HG02759 (cell line): ENCODE results near the gene LSAMP.
"Not testable (repeated sequence)": the region's sequence is repeated elsewhere in the genome, so short reads cannot be mapped to it uniquely, and the experiment has no call there.

Source experiments
- ATAC-seq: cut with Tn5 transposase; IDR thresholded peaks from one replicate; pipeline ENCODE4 v1.9.1; 2021; ENCODE audit warnings: mild to moderate bottlenecking, moderate library complexity; ENCODE audit not compliant: unreplicated experiment

The LSAMP gene

DNA sequence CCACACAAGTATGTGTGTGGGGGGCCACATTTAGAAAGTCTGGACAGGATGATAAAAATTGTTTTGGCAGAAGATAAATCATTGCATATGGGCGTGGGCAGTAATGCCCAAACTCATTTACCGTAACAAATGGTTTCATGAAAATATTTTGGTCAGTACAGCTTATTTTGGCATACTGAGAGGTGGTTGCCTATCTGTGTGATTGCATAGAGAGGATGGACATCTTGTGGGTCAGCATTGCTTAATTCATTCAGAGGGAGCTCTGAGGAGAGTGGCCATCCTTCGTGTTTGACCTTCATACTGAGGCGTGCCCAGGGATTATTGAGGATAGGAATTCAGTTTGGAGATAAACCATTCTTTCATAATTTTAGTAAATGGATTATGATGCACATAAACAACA is 659.5 kb downstream of the LSAMP start:
- ATAC-seq = no peak

DNA sequence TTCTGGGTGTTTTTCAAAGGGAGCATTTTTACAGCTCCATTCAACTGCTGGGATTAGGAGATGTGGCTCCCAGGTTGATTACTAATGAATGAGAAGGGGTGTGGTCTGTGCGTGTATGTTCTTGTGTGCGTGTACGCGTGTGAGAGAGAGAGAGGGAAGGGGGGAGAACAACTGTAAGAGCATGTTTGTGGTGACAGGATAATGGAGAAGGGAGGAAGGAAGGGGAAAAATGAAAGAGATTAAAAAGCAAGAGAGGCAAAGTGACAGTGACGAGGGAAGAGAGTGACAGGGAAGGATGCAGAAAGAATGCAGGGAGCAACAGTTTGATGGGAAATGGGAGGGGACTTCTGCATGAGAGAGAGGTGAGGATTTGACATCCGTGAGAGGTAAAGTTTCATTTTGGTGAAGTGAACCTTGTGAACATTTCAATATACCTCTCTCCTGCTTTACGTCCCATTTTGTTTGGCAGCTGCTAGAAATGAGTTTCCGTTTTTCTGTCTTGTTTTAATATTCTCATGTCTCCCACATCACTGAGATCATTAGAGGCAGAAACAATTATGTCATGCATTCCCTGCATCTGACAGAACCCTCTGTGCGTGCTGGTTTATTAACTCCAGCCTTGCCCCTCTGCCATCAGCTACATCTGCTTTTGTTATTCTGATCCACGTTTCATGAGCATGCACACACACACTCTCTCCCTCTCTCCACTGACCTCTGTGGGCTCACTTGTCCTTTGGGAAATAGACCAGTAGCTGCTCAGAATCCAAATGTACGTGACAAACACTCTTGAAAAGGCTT is 660.3 kb downstream of the LSAMP start:
- ATAC-seq = no peak

DNA sequence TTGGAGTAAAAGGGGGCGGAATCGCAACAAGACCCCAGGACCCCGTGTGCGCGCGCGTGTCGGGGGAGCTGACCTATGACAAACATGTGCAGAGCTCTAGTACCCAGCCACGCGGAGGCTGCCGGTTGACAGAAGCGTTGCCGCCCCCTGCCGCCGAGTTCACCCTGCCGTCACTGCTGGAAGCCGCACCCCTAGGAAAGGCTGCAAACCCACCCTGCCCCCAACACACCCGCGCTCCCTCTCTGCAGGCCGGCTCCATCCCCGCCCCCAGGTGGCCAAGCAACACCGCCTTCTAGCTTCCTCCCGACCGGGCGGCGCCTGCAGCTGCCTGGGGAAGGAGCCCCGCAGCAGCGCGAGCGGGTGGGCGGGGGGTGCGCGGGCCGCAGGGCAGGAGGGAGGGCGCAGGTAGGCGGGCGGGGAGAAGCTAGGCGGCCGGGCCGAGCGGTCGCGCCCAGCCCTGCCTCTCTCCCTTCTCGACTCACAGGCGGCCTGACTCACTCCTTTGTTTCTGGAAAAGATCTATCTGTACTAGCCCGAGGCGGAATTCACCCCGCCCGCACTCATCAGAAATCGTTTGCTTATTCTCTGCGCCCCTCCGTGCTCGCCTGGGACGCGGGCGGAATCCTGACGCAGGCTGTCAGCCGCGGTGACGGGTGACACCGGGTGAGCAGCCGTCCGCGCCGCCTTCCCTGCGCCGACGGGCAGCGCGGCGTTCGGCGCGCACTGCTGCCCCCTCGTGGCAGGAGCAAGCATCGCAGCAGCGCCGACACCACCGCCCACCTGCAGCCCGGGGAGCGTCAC is 661.1 kb downstream of the LSAMP start:
- ATAC-seq = peak; percentile 89

DNA sequence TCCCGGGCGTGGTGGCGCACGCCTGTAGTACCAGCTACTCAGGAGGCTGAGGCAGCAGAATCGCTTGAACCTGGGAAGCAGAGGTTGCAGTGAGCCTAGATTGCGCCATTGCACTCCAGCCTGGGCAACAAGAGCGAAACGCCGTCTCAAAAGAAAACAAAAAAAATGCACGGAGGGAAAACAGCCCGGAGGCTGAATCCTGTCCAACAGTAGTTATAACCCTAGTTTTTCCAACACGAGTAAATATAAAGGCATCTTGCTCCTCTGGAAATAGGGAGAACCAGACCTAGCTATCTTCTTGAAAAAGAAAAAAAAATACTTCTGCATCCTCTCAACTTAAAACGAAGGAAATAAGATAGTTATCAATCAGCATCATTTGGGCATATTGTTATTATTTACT is 661.9 kb downstream of the LSAMP start:
- ATAC-seq = not testable (repeated sequence)

DNA sequence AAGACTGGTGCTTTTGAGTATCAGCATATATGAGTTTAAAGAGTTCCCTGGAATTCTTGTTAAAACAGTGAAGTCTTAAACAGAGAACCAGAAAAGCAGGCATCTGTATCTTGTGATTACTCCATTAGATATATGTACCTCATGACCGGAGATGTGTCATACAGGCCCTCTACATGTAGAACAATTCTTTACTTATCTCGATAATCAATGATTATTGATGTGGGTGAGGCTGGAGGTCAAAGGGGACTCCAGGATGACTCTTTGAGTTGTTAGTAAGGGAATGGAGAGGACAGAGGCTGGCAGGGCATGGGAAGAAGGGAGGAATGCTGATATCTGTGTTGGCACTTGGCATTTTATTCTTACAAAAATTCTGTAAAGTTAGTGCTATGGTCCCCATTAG is 666.3 kb downstream of the LSAMP start:
- no peak for ATAC-seq

DNA sequence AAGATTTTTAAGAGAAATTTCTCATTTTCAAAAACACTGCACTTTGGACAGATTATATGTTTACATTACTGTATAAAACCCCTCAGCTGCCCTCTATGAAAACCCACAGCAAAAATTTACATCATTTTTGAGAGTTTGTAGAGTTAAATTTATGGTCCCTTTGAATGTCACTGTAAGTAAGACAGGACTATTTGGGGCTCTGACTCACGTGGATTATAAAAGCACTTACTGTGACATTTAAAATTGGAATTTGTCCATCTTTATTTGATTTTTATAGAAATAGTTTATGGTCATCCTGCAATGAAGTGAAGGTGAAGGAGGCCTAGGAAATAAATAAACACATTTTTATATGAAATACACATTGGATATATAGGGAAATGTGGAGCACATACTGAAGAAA is 672.3 kb downstream of the LSAMP start:
- ATAC-seq = no peak

DNA sequence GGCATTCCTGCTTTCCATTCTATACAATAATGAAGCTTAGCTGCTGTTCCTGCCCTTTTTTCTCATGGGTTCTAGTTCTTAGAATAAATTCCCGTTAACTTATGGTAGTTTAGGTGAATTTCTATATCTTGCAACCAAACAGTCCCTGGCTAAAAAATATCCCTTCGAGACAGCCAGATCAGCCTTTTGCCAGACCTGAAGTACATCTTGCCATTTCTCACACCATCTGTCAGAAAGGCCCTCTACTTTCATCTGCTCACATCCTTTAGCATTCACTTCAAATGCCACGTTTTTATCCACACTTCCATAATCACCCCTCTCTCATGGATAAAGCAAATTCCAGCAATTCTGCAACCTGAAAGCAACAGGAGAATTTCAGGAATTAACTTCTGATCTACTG is 676.6 kb downstream of the LSAMP start:
- no peak for ATAC-seq

DNA sequence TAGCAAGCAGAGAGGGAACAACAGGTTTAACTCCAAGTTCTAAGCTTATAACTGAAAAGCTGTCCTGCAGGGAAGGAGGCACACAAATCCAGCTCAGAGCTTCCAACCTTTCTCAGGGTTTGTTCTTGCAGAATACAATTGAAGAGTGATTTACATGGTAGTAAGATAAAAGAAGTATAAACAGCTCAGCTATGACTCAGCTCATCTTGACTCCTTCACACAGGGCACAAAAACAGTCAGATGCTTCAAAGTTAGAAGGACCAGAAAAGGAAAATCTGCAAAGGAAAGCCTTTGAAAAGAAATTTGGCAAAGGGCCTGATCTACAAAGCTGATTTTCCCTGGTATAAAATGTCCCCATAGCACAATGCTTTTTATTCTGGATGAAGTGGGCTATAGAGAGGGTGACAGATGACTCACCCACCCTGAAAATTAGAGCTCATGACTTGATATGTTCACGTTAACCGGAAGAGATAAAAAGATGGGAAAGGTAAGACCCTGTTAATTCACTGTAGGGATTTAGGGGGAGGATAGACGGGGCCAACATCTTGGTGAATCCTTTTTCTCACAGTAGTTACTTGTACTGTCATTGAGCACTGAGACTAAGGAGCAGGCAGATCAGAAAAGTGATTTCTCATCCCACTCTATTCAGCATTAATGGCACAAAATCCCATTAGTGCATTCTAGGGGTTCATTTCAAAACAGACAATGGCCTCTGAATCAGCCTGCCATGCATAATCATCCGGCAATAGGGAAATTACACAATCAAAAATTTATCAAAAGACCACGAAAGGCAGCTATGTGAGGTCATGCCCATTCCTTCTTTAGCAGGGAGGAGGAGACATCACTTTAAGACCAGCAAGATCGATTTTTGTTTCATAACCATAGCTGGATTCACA is 678.5 kb downstream of the LSAMP start:
- ATAC-seq = no peak

DNA sequence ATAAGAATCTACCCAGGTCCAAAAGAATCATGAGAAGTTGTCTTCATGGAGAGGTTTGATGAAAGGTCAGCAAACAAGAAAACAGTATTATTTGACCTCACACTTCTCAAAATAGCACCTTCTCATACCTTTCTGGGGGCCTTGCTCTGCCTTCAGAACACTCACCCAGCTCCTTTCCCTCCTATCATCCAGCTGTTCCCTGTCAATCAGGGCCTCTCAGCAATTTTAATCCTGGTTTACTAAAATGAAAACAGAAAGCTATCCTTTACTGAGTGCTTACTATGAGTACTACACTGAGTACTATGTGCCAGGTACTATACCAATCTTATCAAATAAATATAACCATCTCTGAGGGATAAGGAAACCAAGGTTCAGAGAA is 683.4 kb downstream of the LSAMP start:
- ATAC-seq = no peak

DNA sequence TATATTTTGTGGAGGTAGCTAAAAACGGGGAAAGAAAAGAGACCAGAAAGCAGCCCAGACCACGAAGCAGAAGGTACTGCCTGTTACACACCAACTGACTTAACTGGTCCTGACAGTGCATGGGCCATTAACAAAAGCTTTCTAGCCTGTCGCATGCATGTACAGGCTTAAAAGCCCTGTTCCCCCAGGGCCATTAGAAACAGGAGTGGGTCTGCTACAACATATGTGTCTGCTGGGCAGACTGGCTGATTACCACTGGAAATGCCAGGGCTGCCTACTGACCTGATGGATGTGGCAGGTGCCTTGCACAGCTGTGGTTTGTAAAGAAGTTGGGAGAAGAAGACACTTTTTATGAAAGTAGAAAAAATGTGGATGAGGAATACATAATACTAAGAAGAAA is 684.6 kb downstream of the LSAMP start:
- ATAC-seq = no peak

DNA sequence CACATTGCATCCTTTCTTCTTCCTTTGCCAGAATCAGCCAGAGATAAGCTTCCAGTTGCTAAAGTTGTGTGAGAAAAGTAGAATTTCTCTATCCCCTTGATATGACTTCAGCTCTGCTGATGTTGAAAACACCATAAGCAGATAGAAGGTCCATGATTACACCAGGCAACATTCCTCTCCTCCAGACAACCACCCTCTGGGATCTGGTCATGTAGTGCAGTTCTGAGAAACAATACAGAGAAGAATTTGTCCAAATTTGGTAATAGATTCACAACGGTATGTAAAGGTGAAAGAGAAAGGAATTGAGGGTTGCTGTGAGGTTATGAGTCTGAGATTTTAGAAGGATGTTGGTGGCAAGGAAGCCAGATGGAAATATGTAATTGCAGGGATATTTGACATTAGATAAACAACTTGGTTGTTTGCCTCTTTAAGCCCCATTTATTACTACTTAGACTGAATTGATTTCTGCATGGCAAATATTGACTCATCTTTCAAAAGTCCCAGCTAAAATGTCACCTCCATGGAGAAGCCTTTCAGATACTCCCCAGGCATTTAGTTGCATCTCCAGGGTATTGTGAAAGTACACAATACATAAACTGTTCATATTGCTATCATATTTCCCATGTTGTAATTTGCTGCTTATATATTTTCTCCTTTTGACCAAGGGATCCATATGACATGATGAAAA is 687.1 kb downstream of the LSAMP start:
- ATAC-seq = no peak

DNA sequence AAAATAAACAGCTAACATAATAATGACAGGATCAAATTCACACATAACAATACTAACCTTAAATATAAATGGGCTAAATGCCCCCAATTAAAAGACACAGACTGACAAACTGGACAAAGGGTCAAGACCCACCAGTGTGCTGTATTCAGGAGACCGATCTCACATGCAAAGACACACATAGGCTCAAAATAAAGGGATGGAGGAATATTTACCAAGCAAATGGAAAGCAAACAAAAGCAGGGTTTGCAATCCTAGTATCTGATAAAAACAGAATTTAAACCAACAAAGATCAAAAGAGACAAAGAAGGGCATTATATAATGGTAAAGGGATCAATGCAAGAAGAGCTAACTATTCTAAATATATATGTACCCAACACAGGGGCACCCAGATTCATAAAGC is 692.3 kb downstream of the LSAMP start:
- ATAC-seq = not testable (repeated sequence)
